K562 (cell line): Measurements from ENCODE around the gene NTN3. TPM values are rescaled to one million over a fixed set of nuclear protein-coding genes. Genes with fewer than 3 reads are reported as not detected.

Source experiments
- DMBX1 ChIP-seq: fragments of 250-450 bp; sonication (Bioruptor Pico); IDR thresholded peaks from 2 replicates; pipeline ENCODE4 v1.8.0; 2022; ENCODE audit warnings: inconsistent platforms, mild to moderate bottlenecking, moderate library complexity, borderline replicate concordance
- ZNF143 ChIP-seq: sonication (generic); formaldehyde crosslinking; IDR thresholded peaks from 2 replicates; pipeline ENCODE4 v1.9.0; 2022; ENCODE audit warnings: mild to moderate bottlenecking, missing genetic modification reagents
- ZNF436 ChIP-seq: fragments of 250-450, 450-650 bp; sonication (Bioruptor Pico); formaldehyde crosslinking; IDR thresholded peaks from 2 replicates; pipeline ENCODE4 v1.7.0; 2020; ENCODE audit warnings: mild to moderate bottlenecking
- polyA plus RNA-seq, 8 experiments: library from polyadenylated mRNA; depleted of rRNA in 4 of 8; stranded (reverse) in 5 of 8; unstranded in 3 of 8; fragments of >200 nt; fragmentation: Nextera tagmentation in 2 of 8; fragmentation: Illumina TruSeq in 1 of 8; extraction: Ambion mirVana in 2 of 8; extraction: Trizol in 1 of 8; gene quantifications; 2 replicates each; pipeline versions ENCODE4 v1.2.1 to v1.2.3, GENCODE V29; 2011 to 2014; ENCODE audit warnings: inconsistent platforms in 1 of 8, missing spikeins in 1 of 8
- total RNA-seq, 7 experiments: library from RNA; depleted of rRNA in 6 of 7; stranded (reverse); fragments of >200 nt in 6 of 7; fragmentation: Illumina TruSeq in 2 of 7; extraction: Trizol in 2 of 7; gene quantifications; 2 replicates each; pipeline versions ENCODE4 v1.2.1 to v1.2.3, GENCODE V29; 2011 to 2021; ENCODE audit warnings: low replicate concordance in 1 of 7
- TF ChIP-seq, protein P1 (sequence below): sonication (generic); formaldehyde crosslinking; IDR thresholded peaks from 2 replicates; pipeline ENCODE4 v1.8.0; 2022; ENCODE audit warnings: mild to moderate bottlenecking, missing genetic modification reagents, borderline replicate concordance
- TF ChIP-seq, protein P2 (sequence below): sonication (generic); formaldehyde crosslinking; IDR thresholded peaks from 2 replicates; pipeline ENCODE4 v1.8.0; 2022; ENCODE audit warnings: mild to moderate bottlenecking, low read depth, missing genetic modification reagents
- TF ChIP-seq, protein P3 (sequence below): sonication (generic); formaldehyde crosslinking; IDR thresholded peaks from 2 replicates; pipeline ENCODE4 v1.9.0; 2022; ENCODE audit warnings: mild to moderate bottlenecking, missing genetic modification reagents
- TF ChIP-seq, protein P4 (sequence below), 2 experiments: fragments of 450-650 bp in 1 of 2; sonication (generic) in 1 of 2; formaldehyde crosslinking; conservative IDR thresholded peaks; 2 replicates each; pipeline versions ENCODE4 v1.4.0 to v1.8.1; 2020 to 2022; ENCODE audit warnings: mild to moderate bottlenecking in 1 of 2, missing genetic modification reagents in 1 of 2
- TF ChIP-seq, protein P5 (sequence below): fragments of 250-450 bp; sonication (Bioruptor Pico); IDR thresholded peaks from 2 replicates; pipeline ENCODE4 v1.4.0; 2020; ENCODE audit warnings: borderline replicate concordance

The NTN3 gene
- total and polyA plus RNA-seq, 9 of the 15 experiments (the other 6 are each of a cell fraction or from before 2014, with no cell fraction given) = not detected

DNA sequence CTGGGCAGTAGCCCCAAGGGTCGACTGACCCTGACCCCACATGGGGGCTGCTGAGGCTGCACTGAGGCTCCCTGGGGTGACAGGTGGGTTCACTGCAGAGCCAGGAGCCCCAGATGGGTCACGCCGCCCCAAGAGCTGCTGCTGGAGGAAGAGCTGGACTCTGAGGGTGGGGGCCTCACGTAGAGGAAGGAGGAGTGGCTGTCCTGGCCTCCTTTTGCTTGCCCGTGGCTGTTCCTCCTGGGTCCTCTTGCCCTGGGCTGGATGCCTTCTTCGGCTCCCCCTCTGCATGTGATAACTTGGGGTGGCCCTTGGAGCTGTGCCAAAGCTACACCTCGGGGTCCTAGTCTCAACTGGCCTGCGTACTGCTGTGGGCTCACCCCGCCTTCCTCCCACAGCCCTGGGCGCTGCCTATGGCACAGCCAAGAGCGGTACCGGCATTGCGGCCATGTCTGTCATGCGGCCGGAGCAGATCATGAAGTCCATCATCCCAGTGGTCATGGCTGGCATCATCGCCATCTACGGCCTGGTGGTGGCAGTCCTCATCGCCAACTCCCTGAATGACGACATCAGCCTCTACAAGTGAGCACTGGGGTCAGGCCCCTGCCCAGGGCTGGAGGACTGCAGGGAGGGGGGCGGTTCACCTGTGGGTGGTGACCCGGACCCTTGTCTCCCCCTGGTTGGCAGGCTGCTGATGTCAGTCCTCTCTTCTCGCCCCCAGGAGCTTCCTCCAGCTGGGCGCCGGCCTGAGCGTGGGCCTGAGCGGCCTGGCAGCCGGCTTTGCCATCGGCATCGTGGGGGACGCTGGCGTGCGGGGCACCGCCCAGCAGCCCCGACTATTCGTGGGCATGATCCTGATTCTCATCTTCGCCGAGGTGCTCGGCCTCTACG lies 48.0 kb downstream of the NTN3 start (continued):
- TF ChIP-seq, protein P1, sequence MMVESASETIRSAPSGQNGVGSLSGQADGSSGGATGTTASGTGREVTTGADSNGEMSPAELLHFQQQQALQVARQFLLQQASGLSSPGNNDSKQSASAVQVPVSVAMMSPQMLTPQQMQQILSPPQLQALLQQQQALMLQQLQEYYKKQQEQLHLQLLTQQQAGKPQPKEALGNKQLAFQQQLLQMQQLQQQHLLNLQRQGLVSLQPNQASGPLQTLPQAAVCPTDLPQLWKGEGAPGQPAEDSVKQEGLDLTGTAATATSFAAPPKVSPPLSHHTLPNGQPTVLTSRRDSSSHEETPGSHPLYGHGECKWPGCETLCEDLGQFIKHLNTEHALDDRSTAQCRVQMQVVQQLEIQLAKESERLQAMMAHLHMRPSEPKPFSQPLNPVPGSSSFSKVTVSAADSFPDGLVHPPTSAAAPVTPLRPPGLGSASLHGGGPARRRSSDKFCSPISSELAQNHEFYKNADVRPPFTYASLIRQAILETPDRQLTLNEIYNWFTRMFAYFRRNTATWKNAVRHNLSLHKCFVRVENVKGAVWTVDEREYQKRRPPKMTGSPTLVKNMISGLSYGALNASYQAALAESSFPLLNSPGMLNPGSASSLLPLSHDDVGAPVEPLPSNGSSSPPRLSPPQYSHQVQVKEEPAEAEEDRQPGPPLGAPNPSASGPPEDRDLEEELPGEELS (CRISPR knock-in tag) = no peak
- TF ChIP-seq, protein P2, sequence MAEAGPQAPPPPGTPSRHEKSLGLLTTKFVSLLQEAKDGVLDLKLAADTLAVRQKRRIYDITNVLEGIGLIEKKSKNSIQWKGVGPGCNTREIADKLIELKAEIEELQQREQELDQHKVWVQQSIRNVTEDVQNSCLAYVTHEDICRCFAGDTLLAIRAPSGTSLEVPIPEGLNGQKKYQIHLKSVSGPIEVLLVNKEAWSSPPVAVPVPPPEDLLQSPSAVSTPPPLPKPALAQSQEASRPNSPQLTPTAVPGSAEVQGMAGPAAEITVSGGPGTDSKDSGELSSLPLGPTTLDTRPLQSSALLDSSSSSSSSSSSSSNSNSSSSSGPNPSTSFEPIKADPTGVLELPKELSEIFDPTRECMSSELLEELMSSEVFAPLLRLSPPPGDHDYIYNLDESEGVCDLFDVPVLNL = no peak
- TF ChIP-seq ZNF143 (CRISPR knock-in tag) (no peak), DMBX1 (CRISPR knock-in tag) (no peak), ZNF436 (CRISPR knock-in tag) (no peak)
- TF ChIP-seq, protein P3, sequence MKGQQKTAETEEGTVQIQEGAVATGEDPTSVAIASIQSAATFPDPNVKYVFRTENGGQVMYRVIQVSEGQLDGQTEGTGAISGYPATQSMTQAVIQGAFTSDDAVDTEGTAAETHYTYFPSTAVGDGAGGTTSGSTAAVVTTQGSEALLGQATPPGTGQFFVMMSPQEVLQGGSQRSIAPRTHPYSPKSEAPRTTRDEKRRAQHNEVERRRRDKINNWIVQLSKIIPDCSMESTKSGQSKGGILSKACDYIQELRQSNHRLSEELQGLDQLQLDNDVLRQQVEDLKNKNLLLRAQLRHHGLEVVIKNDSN = peak; percentile 40
- TF ChIP-seq, protein P4, sequence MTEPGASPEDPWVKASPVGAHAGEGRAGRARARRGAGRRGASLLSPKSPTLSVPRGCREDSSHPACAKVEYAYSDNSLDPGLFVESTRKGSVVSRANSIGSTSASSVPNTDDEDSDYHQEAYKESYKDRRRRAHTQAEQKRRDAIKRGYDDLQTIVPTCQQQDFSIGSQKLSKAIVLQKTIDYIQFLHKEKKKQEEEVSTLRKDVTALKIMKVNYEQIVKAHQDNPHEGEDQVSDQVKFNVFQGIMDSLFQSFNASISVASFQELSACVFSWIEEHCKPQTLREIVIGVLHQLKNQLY (CRISPR knock-in tag; conservative IDR thresholded peaks at IDR 0.05) = no peak
- TF ChIP-seq, protein P5, sequence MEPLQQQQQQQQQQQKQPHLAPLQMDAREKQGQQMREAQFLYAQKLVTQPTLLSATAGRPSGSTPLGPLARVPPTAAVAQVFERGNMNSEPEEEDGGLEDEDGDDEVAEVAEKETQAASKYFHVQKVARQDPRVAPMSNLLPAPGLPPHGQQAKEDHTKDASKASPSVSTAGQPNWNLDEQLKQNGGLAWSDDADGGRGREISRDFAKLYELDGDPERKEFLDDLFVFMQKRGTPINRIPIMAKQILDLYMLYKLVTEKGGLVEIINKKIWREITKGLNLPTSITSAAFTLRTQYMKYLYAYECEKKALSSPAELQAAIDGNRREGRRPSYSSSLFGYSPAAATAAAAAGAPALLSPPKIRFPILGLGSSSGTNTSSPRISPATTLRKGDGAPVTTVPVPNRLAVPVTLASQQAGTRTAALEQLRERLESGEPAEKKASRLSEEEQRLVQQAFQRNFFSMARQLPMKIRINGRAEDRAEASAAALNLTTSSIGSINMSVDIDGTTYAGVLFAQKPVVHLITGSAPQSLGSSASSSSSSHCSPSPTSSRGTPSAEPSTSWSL (CRISPR knock-in tag) = no peak
